ENCODE measurements around the gene BAZ1B. TPM values are rescaled to one million over a fixed set of nuclear protein-coding genes. Genes with fewer than 3 reads are reported as not detected.

BAZ1B gene
- total and polyA plus RNA-seq, 9 of the 15 experiments (the other 6 are each of a cell fraction or from before 2014, with no cell fraction given), result 15.0 to 134 (median 79.5) TPM

DNA sequence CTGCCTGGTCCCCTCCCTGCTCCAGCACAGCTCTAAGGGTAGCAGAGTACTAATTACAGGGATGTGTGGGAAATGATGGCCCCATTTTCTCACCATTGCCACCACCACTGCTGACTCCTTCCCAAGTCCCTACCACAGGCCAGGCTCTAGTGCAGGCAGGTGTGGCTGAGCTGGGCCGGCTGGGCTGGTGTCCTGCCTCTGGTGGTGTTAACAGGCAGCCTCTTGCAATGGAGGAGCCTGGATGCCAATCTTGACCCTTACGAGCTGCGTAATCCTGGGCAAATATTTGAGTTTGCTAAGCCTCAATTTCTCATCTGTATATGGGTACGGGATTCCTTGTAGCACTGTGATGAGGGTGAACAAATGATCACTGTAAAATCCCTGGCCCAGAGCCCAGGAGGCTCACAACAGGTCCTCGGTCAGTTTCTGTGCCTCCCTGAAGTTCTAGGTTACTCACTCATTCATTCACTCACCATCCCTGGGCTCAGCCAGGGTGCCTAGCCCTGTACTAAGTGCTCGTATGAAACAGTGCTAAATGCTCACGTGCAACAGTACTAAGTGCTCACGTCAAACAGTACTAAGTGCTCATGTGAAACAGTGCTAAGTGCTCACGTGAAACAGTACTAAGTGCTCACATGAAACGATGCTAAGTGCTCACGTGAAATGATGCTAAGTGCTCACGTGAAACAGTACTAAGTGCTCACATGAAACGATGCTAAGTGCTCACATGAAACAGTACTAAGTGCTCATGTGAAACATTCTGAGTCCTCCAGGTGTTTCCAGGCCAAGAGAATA lies 90.9 kb downstream of the BAZ1B start (continued):
- TF ChIP-seq, protein P1, sequence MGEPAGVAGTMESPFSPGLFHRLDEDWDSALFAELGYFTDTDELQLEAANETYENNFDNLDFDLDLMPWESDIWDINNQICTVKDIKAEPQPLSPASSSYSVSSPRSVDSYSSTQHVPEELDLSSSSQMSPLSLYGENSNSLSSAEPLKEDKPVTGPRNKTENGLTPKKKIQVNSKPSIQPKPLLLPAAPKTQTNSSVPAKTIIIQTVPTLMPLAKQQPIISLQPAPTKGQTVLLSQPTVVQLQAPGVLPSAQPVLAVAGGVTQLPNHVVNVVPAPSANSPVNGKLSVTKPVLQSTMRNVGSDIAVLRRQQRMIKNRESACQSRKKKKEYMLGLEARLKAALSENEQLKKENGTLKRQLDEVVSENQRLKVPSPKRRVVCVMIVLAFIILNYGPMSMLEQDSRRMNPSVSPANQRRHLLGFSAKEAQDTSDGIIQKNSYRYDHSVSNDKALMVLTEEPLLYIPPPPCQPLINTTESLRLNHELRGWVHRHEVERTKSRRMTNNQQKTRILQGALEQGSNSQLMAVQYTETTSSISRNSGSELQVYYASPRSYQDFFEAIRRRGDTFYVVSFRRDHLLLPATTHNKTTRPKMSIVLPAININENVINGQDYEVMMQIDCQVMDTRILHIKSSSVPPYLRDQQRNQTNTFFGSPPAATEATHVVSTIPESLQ (CRISPR knock-in tag; IDR thresholded peaks at IDR 0.05), result no peak
- TF ChIP-seq ILK (tag; IDR thresholded peaks at IDR 0.05; ENCODE audit: borderline replicate concordance, low read depth) (no peak), ESRRB (CRISPR knock-in tag; IDR thresholded peaks at IDR 0.05; ENCODE audit: borderline replicate concordance) (no peak), HDAC6 (IDR thresholded peaks at IDR 0.05; ENCODE audit: low read depth, low read length) (no peak), ADNP (tag; IDR thresholded peaks at IDR 0.05) (0 out of 2 replicates have a peak, but pooled peaks have one; percentile 37), ETV5 (CRISPR knock-in tag; IDR thresholded peaks at IDR 0.05; ENCODE audit: low read depth) (no peak), RFX1 (IDR thresholded peaks at IDR 0.05) (no peak), SREBF1 (IDR thresholded peaks at IDR 0.05; ENCODE audit: borderline replicate concordance, low read depth, low read length) (no peak), CHD2 (IDR thresholded peaks at IDR 0.05; ENCODE audit: low read depth, low read length) (no peak), RAD51 (IDR thresholded peaks at IDR 0.05; ENCODE audit: borderline replicate concordance, low read depth) (no peak), POLR3A (IDR thresholded peaks at IDR 0.05; ENCODE audit: borderline replicate concordance, extremely low read depth, insufficient read depth, insufficient read length) (no peak), GATAD2A (IDR thresholded peaks at IDR 0.05) (no peak), JUND (IDR thresholded peaks at IDR 0.05; ENCODE audit: borderline replicate concordance, low read depth, low read length) (no peak), JUND (tag; IDR thresholded peaks at IDR 0.05; ENCODE audit: borderline replicate concordance, low read depth, low read length) (no peak), ARID1B (IDR thresholded peaks at IDR 0.05) (no peak), SMARCA4 (IDR thresholded peaks at IDR 0.05) (no peak), XRCC4 (IDR thresholded peaks at IDR 0.05; ENCODE audit: extremely low read depth, insufficient read depth, insufficient read length) (no peak), RFX5 (IDR thresholded peaks at IDR 0.05; ENCODE audit: low read depth, low read length) (no peak), ZNF24 (IDR thresholded peaks at IDR 0.05) (peak; percentile 75), ZNF140 (CRISPR knock-in tag; IDR thresholded peaks at IDR 0.05) (no peak)
- TF ChIP-seq, protein P2, sequence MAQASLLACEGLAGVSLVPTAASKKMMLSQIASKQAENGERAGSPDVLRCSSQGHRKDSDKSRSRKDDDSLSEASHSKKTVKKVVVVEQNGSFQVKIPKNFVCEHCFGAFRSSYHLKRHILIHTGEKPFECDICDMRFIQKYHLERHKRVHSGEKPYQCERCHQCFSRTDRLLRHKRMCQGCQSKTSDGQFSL (CRISPR knock-in tag; IDR thresholded peaks at IDR 0.05), result no peak
- TF ChIP-seq, protein P2 (tag; IDR thresholded peaks at IDR 0.05), result no peak
- TF ChIP-seq, protein P3, sequence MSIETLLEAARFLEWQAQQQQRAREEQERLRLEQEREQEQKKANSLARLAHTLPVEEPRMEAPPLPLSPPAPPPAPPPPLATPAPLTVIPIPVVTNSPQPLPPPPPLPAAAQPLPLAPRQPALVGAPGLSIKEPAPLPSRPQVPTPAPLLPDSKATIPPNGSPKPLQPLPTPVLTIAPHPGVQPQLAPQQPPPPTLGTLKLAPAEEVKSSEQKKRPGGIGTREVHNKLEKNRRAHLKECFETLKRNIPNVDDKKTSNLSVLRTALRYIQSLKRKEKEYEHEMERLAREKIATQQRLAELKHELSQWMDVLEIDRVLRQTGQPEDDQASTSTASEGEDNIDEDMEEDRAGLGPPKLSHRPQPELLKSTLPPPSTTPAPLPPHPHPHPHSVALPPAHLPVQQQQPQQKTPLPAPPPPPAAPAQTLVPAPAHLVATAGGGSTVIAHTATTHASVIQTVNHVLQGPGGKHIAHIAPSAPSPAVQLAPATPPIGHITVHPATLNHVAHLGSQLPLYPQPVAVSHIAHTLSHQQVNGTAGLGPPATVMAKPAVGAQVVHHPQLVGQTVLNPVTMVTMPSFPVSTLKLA (conservative IDR thresholded peaks at IDR 0.05), result no peak
- TF ChIP-seq, protein P4, sequence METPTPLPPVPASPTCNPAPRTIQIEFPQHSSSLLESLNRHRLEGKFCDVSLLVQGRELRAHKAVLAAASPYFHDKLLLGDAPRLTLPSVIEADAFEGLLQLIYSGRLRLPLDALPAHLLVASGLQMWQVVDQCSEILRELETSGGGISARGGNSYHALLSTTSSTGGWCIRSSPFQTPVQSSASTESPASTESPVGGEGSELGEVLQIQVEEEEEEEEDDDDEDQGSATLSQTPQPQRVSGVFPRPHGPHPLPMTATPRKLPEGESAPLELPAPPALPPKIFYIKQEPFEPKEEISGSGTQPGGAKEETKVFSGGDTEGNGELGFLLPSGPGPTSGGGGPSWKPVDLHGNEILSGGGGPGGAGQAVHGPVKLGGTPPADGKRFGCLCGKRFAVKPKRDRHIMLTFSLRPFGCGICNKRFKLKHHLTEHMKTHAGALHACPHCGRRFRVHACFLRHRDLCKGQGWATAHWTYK (CRISPR knock-in tag; IDR thresholded peaks at IDR 0.05), result no peak
